GM21423 (cell line): ENCODE data around the gene LIN28A.
"Not testable (repeated sequence)": the region's sequence is repeated elsewhere in the genome, so short reads cannot be mapped to it uniquely, and the experiment has no call there.

Source experiments
- ATAC-seq: cut with Tn5 transposase; IDR thresholded peaks from one replicate; pipeline ENCODE4 v1.9.1; 2021; ENCODE audit warnings: mild to moderate bottlenecking, moderate library complexity; ENCODE audit not compliant: unreplicated experiment

Gene LIN28A

GRCh38 chr1:26410706-26411623 is at the start of gene LIN28A:
TSS of gene LIN28A (plus strand) at chr1:26410817. CDS start at chr1:26410892, 75 bp downstream.
- no peak for ATAC-seq

GRCh38 chr1:26361605-26362122 is 49.0 kb upstream of the LIN28A start:
- no peak for ATAC-seq

- ATAC-seq: no peak
Observed at GRCh38 chr1:26362331-26362730, 48.3 kb upstream of the LIN28A start.

- ATAC-seq: no peak
Observed at GRCh38 chr1:26363549-26364448, 46.8 kb upstream of the LIN28A start.

GRCh38 chr1:26364956-26365355 is 45.7 kb upstream of the LIN28A start:
- ATAC-seq: no peak

- no peak for ATAC-seq
Observed at GRCh38 chr1:26367441-26367840, 43.2 kb upstream of the LIN28A start.

- no peak for ATAC-seq
Observed at GRCh38 chr1:26368006-26368405, 42.6 kb upstream of the LIN28A start.

- ATAC-seq: no peak
Observed at GRCh38 chr1:26368486-26368885, 42.1 kb upstream of the LIN28A start.

- no peak for ATAC-seq
Observed at GRCh38 chr1:26370591-26371382, 39.8 kb upstream of the LIN28A start.

GRCh38 chr1:26372039-26372438 is 38.6 kb upstream of the LIN28A start:
- no peak for ATAC-seq

- not testable (repeated sequence) for ATAC-seq
Observed at GRCh38 chr1:26372611-26373010, 38.0 kb upstream of the LIN28A start, which contains the start of gene ZNF683. TSS of gene ZNF683 (minus strand) at chr1:26372750. CDS start at chr1:26368571, 4,179 bp downstream.

- ATAC-seq: no peak
Observed at GRCh38 chr1:26373281-26373680, 37.3 kb upstream of the LIN28A start.

- ATAC-seq: no peak
Observed at GRCh38 chr1:26373789-26374188, 36.8 kb upstream of the LIN28A start.

- not testable (repeated sequence) for ATAC-seq
Observed at GRCh38 chr1:26374361-26374760, 36.3 kb upstream of the LIN28A start.

GRCh38 chr1:26375081-26375480 is 35.5 kb upstream of the LIN28A start:
- ATAC-seq: no peak

GRCh38 chr1:26376050-26376449 is 34.6 kb upstream of the LIN28A start:
- ATAC-seq: no peak

GRCh38 chr1:26378088-26378878 is 32.3 kb upstream of the LIN28A start:
- ATAC-seq: peak; percentile 89

GRCh38 chr1:26378879-26379251 is 31.8 kb upstream of the LIN28A start:
- ATAC-seq: no peak

- no peak for ATAC-seq
Observed at GRCh38 chr1:26384076-26384475, 26.5 kb upstream of the LIN28A start.

GRCh38 chr1:26385063-26385462 is 25.6 kb upstream of the LIN28A start:
- not testable (repeated sequence) for ATAC-seq
